H1 (cell line): Measurements from ENCODE around the gene ZNF133. TPM values are rescaled to one million over a fixed set of nuclear protein-coding genes. Genes with fewer than 3 reads are reported as not detected.

Experiments
- BCL11A ChIP-seq, 2 experiments: IDR thresholded peaks; one replicate each; pipeline ENCODE4 v1.6.1; 2011; ENCODE audit warnings: low read depth in 2 of 2, low read length in 2 of 2, mild to moderate bottlenecking in 2 of 2
- CHD1 ChIP-seq: IDR thresholded peaks from 2 replicates; pipeline ENCODE4 v1.6.1; 2012; ENCODE audit warnings: low read depth, low read length, improper control_type of control experiment
- POLR2A ChIP-seq, 2 experiments: IDR thresholded peaks; 1 replicate in 1 of 2; 2 replicates in 1 of 2; pipeline ENCODE4 v1.6.1; 2011; ENCODE audit warnings: low read depth in 2 of 2, low read length in 2 of 2, mild to moderate bottlenecking in 2 of 2; ENCODE audit errors: control extremely low read depth in 1 of 2
- RXRA ChIP-seq: IDR thresholded peaks from 2 replicates; pipeline ENCODE4 v1.6.1; 2011; ENCODE audit warnings: low read depth, mild to moderate bottlenecking, low read length, moderate library complexity; ENCODE audit not compliant: insufficient read depth
- SIN3A ChIP-seq, 2 experiments: IDR thresholded peaks in 1 of 2; conservative IDR thresholded peaks in 1 of 2; 2 replicates each; pipeline ENCODE4 v1.6.1; 2011 to 2012; ENCODE audit warnings: low read length in 2 of 2, improper control_type of control experiment in 1 of 2, low read depth in 1 of 2, mild to moderate bottlenecking in 1 of 2
- polyA plus RNA-seq, 7 experiments: library from polyadenylated mRNA; depleted of rRNA in 3 of 7; stranded (reverse) in 5 of 7; unstranded in 2 of 7; fragments of >200 nt in 5 of 7; fragments of 200-250 nt in 2 of 7; gene quantifications; 1 replicate in 5 of 7; 2 replicates in 1 of 7; 4 replicates in 1 of 7; pipeline versions ENCODE4 v1.2.1 to v1.2.3, GENCODE V29; 2011 to 2013; ENCODE audit warnings: missing spikeins in 2 of 7, mixed read lengths in 2 of 7
- total RNA-seq: library from RNA; stranded (reverse); fragmentation: NEBNext Ultra II Directional; extraction: Animal tissue kit (Norgen Biotek cat#: 25700); gene quantifications from 2 replicates; pipeline ENCODE4 v1.2.1, GENCODE V29; 2021

ZNF133 gene
- total and polyA plus RNA-seq, 2 of the 8 experiments (the other 6 are each of a cell fraction or from before 2014, with no cell fraction given) = 12.1 to 15.8 TPM

DNA sequence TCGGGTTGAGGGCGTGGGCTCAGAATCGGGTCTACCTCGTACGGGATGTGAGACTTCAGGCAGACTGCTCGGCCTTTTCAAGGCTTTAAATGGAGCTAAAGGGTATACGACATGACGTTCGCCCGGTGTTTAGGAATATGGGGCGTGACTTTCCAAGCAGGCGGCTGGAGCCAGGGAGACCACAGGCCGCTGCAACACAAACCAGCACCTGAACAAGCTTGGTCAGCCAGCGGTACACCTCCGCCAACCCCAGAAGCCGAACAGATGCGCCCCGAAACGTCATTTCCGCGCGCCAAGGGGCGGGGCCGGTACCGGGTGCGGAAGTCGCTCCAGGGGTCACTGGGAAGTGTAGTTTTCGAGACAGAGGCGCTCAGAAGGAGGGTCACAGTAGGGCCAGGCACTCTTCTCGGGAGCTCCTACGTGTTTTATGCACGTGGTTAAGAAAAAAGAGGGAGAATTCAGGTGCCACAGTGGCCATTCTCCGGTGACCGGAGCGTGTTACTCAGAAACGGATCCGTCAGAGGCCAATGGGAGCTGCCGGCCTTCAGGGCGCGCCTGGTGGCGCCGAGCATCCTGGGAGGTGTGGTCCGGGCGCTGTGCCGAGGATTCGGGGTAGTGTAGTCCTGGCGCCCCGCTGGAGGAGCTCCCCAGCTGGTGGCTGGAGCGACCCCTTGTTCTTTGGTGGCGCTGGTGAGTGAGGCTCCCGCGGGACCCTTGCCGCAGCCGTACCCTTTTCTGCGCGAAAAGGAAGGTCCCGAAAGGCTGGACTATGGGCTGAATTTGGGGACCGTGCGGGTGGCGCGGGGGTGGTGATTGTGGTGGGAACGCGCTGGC is at the start of gene ZNF133 (continued):
- TF ChIP-seq BCL11A (IDR thresholded peaks at IDR 0.05; ENCODE audit: low read depth in 2 of 2, low read length in 2 of 2) = no peak
- no peak for TF ChIP-seq CHD1
- TF ChIP-seq RXRA = no peak
- TF ChIP-seq SIN3A (conservative IDR thresholded peaks at IDR 0.05 in 1 of 2, IDR thresholded peaks at IDR 0.05 in 1 of 2; ENCODE audit: low read depth in 1 of 2, low read length in 2 of 2) = peak; percentile 49 to 88; a peak in 2 of 4 replicates
- peak; percentile 88 to 95 for TF ChIP-seq POLR2A (IDR thresholded peaks at IDR 0.05; ENCODE audit: control extremely low read depth in 1 of 2, low read depth in 2 of 2, low read length in 2 of 2)
- TF ChIP-seq, all 59 proteins: peak for 21
